ENCODE measurements around the gene ZSWIM1. TPM values are rescaled to one million over a fixed set of nuclear protein-coding genes. Genes with fewer than 3 reads are reported as not detected.
A peak's percentile ranks its signal among the peaks of the same experiment; 100 is the strongest.

Gene ZSWIM1
- total and polyA plus RNA-seq, 2 of the 13 experiments (the other 11 are each of a cell fraction or from before 2014, with no cell fraction given): 9.5 to 11.7 TPM

DNA sequence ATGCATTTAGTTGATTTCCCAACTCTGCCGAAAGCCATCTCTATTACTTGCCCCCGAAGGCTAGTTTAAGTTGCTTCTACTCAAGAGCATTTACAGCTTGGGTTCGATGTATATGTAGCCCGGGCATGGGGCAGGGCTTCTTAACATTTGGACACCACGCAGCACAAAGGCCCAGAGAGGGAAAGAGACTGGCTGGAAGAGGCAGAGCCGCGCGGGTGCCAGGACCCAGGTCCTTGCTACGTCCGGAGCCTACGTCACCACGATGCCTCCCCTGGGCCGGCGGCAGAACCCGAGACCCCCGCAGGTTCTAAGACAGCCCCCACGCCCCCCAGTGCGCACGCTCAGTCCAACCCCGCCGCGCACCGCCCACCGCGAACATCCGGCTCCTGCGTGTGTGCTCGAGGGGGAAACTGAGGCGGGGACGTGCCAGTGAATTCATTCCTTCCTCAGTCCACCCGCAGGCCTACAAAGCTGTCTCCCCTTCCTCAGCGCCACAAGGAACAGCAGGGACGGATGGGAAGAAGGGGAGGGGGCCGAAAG lies 53.1 kb downstream of the ZSWIM1 start (continued):
- TF ChIP-seq, protein P1, sequence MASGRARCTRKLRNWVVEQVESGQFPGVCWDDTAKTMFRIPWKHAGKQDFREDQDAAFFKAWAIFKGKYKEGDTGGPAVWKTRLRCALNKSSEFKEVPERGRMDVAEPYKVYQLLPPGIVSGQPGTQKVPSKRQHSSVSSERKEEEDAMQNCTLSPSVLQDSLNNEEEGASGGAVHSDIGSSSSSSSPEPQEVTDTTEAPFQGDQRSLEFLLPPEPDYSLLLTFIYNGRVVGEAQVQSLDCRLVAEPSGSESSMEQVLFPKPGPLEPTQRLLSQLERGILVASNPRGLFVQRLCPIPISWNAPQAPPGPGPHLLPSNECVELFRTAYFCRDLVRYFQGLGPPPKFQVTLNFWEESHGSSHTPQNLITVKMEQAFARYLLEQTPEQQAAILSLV (CRISPR knock-in tag; IDR thresholded peaks at IDR 0.05; ENCODE audit: borderline replicate concordance): no peak; the same call in 1 of the 2 replicates
- TF ChIP-seq, protein P2, sequence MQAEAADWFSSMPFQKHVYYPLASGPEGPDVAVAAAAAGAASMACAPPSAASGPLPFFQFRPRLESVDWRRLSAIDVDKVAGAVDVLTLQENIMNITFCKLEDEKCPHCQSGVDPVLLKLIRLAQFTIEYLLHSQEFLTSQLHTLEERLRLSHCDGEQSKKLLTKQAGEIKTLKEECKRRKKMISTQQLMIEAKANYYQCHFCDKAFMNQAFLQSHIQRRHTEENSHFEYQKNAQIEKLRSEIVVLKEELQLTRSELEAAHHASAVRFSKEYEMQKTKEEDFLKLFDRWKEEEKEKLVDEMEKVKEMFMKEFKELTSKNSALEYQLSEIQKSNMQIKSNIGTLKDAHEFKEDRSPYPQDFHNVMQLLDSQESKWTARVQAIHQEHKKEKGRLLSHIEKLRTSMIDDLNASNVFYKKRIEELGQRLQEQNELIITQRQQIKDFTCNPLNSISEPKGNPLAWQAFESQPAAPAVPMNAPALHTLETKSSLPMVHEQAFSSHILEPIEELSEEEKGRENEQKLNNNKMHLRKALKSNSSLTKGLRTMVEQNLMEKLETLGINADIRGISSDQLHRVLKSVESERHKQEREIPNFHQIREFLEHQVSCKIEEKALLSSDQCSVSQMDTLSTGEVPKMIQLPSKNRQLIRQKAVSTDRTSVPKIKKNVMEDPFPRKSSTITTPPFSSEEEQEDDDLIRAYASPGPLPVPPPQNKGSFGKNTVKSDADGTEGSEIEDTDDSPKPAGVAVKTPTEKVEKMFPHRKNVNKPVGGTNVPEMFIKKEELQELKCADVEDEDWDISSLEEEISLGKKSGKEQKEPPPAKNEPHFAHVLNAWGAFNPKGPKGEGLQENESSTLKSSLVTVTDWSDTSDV (CRISPR knock-in tag; IDR thresholded peaks at IDR 0.05): no peak
- TF ChIP-seq, protein P3, sequence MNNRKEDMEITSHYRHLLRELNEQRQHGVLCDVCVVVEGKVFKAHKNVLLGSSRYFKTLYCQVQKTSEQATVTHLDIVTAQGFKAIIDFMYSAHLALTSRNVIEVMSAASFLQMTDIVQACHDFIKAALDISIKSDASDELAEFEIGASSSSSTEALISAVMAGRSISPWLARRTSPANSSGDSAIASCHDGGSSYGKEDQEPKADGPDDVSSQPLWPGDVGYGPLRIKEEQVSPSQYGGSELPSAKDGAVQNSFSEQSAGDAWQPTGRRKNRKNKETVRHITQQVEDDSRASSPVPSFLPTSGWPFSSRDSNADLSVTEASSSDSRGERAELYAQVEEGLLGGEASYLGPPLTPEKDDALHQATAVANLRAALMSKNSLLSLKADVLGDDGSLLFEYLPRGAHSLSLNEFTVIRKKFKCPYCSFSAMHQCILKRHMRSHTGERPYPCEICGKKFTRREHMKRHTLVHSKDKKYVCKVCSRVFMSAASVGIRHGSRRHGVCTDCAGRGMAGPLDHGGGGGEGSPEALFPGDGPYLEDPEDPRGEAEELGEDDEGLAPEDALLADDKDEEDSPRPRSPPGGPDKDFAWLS (CRISPR knock-in tag; IDR thresholded peaks at IDR 0.05; ENCODE audit: borderline replicate concordance): peak; percentile 99; the same call in 1 of the 2 replicates
- TF ChIP-seq SALL1 (CRISPR knock-in tag; IDR thresholded peaks at IDR 0.05) (no peak; the same call in 1 of the 2 replicates), CBX5 (CRISPR knock-in tag; IDR thresholded peaks at IDR 0.05; ENCODE audit: borderline replicate concordance) (no peak), SIX4 (CRISPR knock-in tag; IDR thresholded peaks at IDR 0.05) (no peak), ZBTB20 (CRISPR knock-in tag; IDR thresholded peaks at IDR 0.05; ENCODE audit: borderline replicate concordance, low read depth) (no peak), HNRNPK (IDR thresholded peaks at IDR 0.05; ENCODE audit: low read depth, low read length, poor library complexity, severe bottlenecking) (no peak), ZNF234 (CRISPR knock-in tag; conservative IDR thresholded peaks at IDR 0.05) (no peak), MBNL3 (CRISPR knock-in tag; conservative IDR thresholded peaks at IDR 0.05) (no peak), ZNF468 (CRISPR knock-in tag; IDR thresholded peaks at IDR 0.05) (peak; percentile 91)
- TF ChIP-seq, protein P4, sequence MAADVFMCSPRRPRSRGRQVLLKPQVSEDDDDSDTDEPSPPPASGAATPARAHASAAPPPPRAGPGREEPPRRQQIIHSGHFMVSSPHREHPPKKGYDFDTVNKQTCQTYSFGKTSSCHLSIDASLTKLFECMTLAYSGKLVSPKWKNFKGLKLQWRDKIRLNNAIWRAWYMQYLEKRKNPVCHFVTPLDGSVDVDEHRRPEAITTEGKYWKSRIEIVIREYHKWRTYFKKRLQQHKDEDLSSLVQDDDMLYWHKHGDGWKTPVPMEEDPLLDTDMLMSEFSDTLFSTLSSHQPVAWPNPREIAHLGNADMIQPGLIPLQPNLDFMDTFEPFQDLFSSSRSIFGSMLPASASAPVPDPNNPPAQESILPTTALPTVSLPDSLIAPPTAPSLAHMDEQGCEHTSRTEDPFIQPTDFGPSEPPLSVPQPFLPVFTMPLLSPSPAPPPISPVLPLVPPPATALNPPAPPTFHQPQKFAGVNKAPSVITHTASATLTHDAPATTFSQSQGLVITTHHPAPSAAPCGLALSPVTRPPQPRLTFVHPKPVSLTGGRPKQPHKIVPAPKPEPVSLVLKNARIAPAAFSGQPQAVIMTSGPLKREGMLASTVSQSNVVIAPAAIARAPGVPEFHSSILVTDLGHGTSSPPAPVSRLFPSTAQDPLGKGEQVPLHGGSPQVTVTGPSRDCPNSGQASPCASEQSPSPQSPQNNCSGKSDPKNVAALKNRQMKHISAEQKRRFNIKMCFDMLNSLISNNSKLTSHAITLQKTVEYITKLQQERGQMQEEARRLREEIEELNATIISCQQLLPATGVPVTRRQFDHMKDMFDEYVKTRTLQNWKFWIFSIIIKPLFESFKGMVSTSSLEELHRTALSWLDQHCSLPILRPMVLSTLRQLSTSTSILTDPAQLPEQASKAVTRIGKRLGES (CRISPR knock-in tag; IDR thresholded peaks at IDR 0.05; ENCODE audit: borderline replicate concordance): peak; percentile 67; the same call in 1 of the 2 replicates
- TF ChIP-seq, protein P5, sequence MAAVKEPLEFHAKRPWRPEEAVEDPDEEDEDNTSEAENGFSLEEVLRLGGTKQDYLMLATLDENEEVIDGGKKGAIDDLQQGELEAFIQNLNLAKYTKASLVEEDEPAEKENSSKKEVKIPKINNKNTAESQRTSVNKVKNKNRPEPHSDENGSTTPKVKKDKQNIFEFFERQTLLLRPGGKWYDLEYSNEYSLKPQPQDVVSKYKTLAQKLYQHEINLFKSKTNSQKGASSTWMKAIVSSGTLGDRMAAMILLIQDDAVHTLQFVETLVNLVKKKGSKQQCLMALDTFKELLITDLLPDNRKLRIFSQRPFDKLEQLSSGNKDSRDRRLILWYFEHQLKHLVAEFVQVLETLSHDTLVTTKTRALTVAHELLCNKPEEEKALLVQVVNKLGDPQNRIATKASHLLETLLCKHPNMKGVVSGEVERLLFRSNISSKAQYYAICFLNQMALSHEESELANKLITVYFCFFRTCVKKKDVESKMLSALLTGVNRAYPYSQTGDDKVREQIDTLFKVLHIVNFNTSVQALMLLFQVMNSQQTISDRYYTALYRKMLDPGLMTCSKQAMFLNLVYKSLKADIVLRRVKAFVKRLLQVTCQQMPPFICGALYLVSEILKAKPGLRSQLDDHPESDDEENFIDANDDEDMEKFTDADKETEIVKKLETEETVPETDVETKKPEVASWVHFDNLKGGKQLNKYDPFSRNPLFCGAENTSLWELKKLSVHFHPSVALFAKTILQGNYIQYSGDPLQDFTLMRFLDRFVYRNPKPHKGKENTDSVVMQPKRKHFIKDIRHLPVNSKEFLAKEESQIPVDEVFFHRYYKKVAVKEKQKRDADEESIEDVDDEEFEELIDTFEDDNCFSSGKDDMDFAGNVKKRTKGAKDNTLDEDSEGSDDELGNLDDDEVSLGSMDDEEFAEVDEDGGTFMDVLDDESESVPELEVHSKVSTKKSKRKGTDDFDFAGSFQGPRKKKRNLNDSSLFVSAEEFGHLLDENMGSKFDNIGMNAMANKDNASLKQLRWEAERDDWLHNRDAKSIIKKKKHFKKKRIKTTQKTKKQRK (IDR thresholded peaks at IDR 0.05; ENCODE audit: low read length): no peak
